CD4-positive, alpha-beta T cell treated with Interleukin-1 beta for 1 hour (primary cell): ENCODE measurements around the gene CFAP91.

Experiments used
- DNase-seq, 2 donors: peaks; one replicate each; pipeline ENCODE4 v3.0.0-alpha.2; 2020 to 2022

The CFAP91 gene

GRCh38 chr3:119745942-119746341 is 43.1 kb downstream of the CFAP91 start:
- no peak for DNase-seq

DNA sequence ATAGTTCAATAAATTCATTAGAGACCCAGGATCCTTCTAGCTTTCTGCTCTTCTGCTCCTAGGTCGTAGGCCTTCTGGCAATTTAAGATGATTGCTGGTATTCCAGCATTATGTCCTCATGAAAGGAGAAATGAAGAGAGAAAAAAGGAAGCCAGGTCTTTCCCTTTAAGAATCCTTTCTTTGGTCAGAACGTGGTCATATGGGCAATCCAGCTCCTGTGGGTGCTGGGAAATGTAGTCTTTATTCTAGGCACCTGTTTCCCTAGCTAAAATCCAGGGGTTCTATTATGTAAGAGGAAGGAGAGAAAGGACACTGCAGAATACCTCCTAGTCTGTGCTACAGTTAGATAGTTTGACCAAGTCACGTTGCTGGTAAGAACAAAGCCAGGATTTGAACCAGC is 43.6 kb downstream of the CFAP91 start:
- no peak for DNase-seq

DNA sequence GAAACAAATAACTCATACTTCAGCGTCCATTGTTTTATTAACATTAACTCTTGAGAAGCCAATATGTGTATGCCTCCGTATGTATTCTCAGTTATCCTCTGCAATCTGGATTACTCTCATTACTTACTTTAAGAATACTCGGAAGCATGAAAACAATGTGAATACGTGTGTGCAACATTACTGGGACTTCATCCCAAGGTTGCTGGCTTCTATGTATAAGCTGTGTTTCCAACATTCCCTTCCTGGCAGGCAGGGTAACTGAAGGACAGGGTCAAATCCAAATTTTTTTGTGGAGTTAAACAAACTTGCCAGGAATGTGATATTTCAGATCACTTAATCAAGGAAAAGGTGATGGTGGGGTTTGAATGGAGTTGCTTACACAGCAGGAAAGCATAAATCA is 44.5 kb downstream of the CFAP91 start:
- DNase-seq = no peak

GRCh38 chr3:119748991-119749390 is 46.2 kb downstream of the CFAP91 start:
- no peak for DNase-seq

DNA sequence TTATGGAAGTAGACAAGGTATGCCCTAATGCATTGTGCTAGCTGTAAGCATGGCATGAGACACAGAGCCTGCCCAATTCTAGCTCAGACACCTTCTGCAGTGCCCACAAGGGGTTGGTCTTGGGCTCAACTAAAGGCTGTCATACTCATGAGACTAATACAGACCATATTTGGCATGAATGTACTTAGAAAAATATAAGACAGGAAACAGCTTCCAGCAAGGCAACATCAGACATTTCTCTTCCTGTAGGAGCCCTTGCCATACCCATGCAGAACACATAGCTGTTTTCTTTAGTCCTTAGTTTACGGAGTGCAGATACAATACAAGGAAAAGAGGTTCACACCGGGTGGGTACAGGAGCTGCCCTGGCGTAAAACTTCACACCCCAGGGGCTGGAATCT is 48.6 kb downstream of the CFAP91 start:
- no peak for DNase-seq
